Gastrocnemius medialis (tissue), 4 donors: ENCODE measurements around the gene GALNT2. TPM values are rescaled to one million over a fixed set of nuclear protein-coding genes. Genes with fewer than 3 reads are reported as not detected.

Experiments
- ATAC-seq, 2 donors: fragments of 150-250 bp; one replicate each; pipeline ENCODE4 v1.9.1; 2016
- DNase-seq, 2 donors: peaks; one replicate each; pipeline ENCODE4 v3.0.0-alpha.2; 2019
- H3K27ac ChIP-seq, 4 donors: fragments of 200-600 bp; sonication (generic); 1 replicate in 1 of 4; 2 replicates in 3 of 4; pipeline ENCODE4 v1.5.1; 2016 to 2018; ENCODE audit warnings: mild to moderate bottlenecking in 2 of 4, moderate library complexity in 1 of 4
- H3K27me3 ChIP-seq, 3 donors: fragments of 200-600 bp; sonication (generic) in 2 of 3; 1 replicate in 1 of 3; 2 replicates in 2 of 3; pipeline versions ENCODE4 v1.5.1 to v1.6.0; 2016 to 2019; ENCODE audit warnings: mild to moderate bottlenecking in 1 of 3, moderate library complexity in 1 of 3
- H3K36me3 ChIP-seq, 2 donors: fragments of 200-600 bp; sonication (generic) in 1 of 2; one replicate each; pipeline ENCODE4 v1.5.1; 2017 to 2018
- H3K4me1 ChIP-seq, 2 donors: fragments of 200-600 bp; sonication (generic) in 1 of 2; one replicate each; pipeline ENCODE4 v1.5.1; 2016 to 2017; ENCODE audit warnings: mild to moderate bottlenecking in 2 of 2
- H3K4me3 ChIP-seq, 4 donors: fragments of 200-600 bp; sonication (generic) in 3 of 4; 1 replicate in 1 of 4; 2 replicates in 3 of 4; pipeline ENCODE4 v1.5.1; 2016 to 2019; ENCODE audit warnings: mild to moderate bottlenecking in 2 of 4
- H3K9me3 ChIP-seq, 3 donors: fragments of 200-600 bp; sonication (generic) in 2 of 3; 1 replicate in 1 of 3; 2 replicates in 2 of 3; pipeline ENCODE4 v1.5.1; 2016 to 2019
- CTCF ChIP-seq, 5 experiments: fragments of 450-650 bp in 3 of 5; fragments of 200-600 bp in 2 of 5; sonication (generic) in 2 of 5; IDR thresholded peaks in 4 of 5; conservative IDR thresholded peaks in 1 of 5; 1 replicate in 4 of 5; 2 replicates in 1 of 5; pipeline ENCODE4 v1.5.1; 2016 to 2019; ENCODE audit warnings: antibody characterized with exemption in 5 of 5, mild to moderate bottlenecking in 3 of 5, moderate library complexity in 3 of 5
- POLR2A ChIP-seq, 2 donors: fragments of 450-650 bp; IDR thresholded peaks; one replicate each; pipeline ENCODE4 v1.6.1; 2017; ENCODE audit warnings: antibody characterized with exemption in 2 of 2, mild to moderate bottlenecking in 2 of 2, moderate library complexity in 2 of 2
- in situ Hi-C, 4 donors: fragments of 200-750 bp; cut with MboI; loops; one replicate each; pipeline versions ENCODE4 v1.15.0 to v1.8.0; 2017; ENCODE audit warnings: low sequenced_read_pairs in 4 of 4
- intact Hi-C: fragments of 100-400 bp; cut with DNase I; formaldehyde crosslinking; loops from one replicate; pipeline ENCODE4 v1.15.1; 2023; ENCODE audit warnings: low total_unique reads
- total RNA-seq, 4 donors: library from RNA; depleted of rRNA; stranded (reverse); fragments of >200 nt; gene quantifications; one replicate each; pipeline versions ENCODE4 v1.1.0 to v1.2.3, GENCODE V29; 2016

The GALNT2 gene
- total RNA-seq, 4 donors from 2014 or later = 73.7 to 106 (median 78.3) TPM

DNA sequence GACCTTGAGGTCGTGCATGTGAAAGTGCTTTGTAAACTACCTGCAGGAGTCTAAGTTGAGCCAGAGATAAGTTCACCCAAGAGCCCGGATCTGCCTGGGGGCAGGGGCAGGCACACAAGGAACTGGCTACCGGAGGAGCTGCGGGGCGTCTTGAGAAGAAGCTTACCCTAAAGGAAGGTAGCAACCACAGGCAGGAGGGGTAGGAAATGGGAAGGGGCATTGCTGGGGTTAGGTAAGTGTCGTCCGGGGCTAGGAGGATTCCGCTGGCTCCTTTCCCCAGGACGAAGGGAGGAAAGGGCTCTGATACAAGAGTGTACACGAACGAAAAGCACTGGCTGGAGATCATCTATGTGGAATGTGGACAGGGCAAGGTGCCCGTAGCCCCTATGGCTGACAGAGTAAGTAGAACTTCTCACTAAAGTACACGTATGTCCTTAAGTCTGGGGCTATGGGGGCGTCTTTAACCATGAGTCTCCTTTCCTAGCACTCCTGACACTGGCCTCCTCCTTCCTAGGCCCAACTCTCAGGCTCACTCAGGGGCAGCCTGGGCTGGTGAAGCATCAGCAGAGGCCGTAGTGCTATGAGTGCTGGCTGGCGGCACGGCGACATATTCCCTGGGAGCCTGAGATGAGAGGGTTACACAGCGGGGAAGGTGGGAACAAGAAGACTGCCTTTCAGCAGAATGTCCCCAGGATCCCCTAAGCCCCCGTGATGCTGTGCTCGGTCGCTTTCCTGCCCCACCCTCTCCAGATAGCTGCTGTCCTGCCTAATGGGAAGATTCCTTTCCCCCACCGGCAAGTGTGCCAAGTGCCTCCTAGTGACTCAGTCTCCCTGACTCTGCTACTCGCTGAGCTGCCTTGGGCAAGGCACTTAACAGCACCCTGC, 9.1 kb upstream of the GALNT2 start:
- H3K27me3 ChIP-seq = no peaks in the 10 kb centered on the region
- H3K36me3 ChIP-seq = no peaks in the 10 kb centered on the region
- ATAC-seq (no peak), DNase-seq (no peak)
- TF ChIP-seq POLR2A (IDR thresholded peaks at IDR 0.05) (no peak), CTCF (IDR thresholded peaks at IDR 0.05 in 4 of 5, conservative IDR thresholded peaks at IDR 0.05 in 1 of 5) (no peak)
- no peaks in the 10 kb centered on the region for H3K9me3 ChIP-seq
- in situ Hi-C loops = no loop called here
- H3K4me1 ChIP-seq = no peaks in the 10 kb centered on the region
- intact Hi-C loops = no loop called here
- no peak overlapping the region for H3K4me3 ChIP-seq
- H3K27ac ChIP-seq = no peak overlapping the region

GRCh38 chr1:230058626-230059025, 8.4 kb upstream of the GALNT2 start:
- in situ Hi-C loops = no loop called here
- no peaks in the 10 kb centered on the region for H3K4me1 ChIP-seq
- no peaks in the 10 kb centered on the region for H3K9me3 ChIP-seq
- no peak overlapping the region for H3K4me3 ChIP-seq
- TF ChIP-seq POLR2A (IDR thresholded peaks at IDR 0.05) (no peak), CTCF (IDR thresholded peaks at IDR 0.05 in 4 of 5, conservative IDR thresholded peaks at IDR 0.05 in 1 of 5) (no peak)
- no peak for DNase-seq
- ATAC-seq = no peak
- intact Hi-C loops = no loop called here
- H3K27me3 ChIP-seq = no peaks in the 10 kb centered on the region
- H3K36me3 ChIP-seq = no peaks in the 10 kb centered on the region
- no peak overlapping the region for H3K27ac ChIP-seq

GRCh38 chr1:230061801-230062200, 5.2 kb upstream of the GALNT2 start:
- TF ChIP-seq POLR2A (IDR thresholded peaks at IDR 0.05) (no peak), CTCF (IDR thresholded peaks at IDR 0.05 in 4 of 5, conservative IDR thresholded peaks at IDR 0.05 in 1 of 5) (no peak)
- Histone ChIP-seq H3K27ac (no peak overlapping the region), H3K36me3 (no peaks in the 10 kb centered on the region), H3K4me3 (no peak overlapping the region), H3K27me3 (no peaks in the 10 kb centered on the region), H3K9me3 (no peaks in the 10 kb centered on the region), H3K4me1 (peaks cover 10 to 11% of the 10 kb centered on the region in 2 donors)
- intact Hi-C loops = no loop called here
- in situ Hi-C loops = no loop called here
- DNase-seq (no peak), ATAC-seq (no peak)

DNA sequence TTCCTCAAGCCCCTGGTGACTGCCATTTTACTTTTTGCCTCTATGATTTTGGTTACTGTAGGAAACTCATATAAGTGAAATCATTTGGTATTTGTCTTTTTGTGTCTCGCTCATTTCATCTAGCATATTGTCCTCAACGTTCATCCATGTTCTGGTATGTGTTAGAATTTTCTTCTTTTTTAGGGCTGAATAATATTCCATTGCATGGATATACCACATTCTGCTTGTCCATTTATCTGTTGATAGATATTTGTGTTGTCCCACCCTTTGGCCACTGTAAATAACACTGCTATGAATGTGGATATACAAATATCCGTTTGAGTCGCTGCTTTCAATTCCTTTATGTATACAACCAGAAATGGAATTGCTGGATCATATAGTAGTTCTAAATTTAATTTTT, 4.5 kb upstream of the GALNT2 start:
- Histone ChIP-seq H3K36me3 (no peaks in the 10 kb centered on the region), H3K4me3 (no peak overlapping the region), H3K27ac (no peak overlapping the region), H3K4me1 (peaks cover 10 to 11% of the 10 kb centered on the region in 2 donors), H3K27me3 (no peaks in the 10 kb centered on the region), H3K9me3 (no peaks in the 10 kb centered on the region)
- TF ChIP-seq CTCF (IDR thresholded peaks at IDR 0.05 in 4 of 5, conservative IDR thresholded peaks at IDR 0.05 in 1 of 5) = no peak
- TF ChIP-seq POLR2A (IDR thresholded peaks at IDR 0.05) = no peak
- ATAC-seq (no peak), DNase-seq (no peak)
- intact Hi-C loops = no loop called here
- in situ Hi-C loops = no loop called here
